Suprapubic skin (tissue), 4 donors: ENCODE measurements around the gene TPSAB1.
"Not testable (repeated sequence)": the region's sequence is repeated elsewhere in the genome, so short reads cannot be mapped to it uniquely, and the experiment has no call there.

Experiments used
- POLR2A ChIP-seq, 2 donors: fragments of 450-650 bp; IDR thresholded peaks; one replicate each; pipeline ENCODE4 v1.6.1; 2017; ENCODE audit warnings: antibody characterized with exemption in 2 of 2, mild to moderate bottlenecking in 2 of 2, moderate library complexity in 2 of 2
- POLR2AphosphoS5 ChIP-seq, 3 donors: sonication (generic); formaldehyde crosslinking; IDR thresholded peaks; one replicate each; pipeline ENCODE4 v1.6.1; 2017; ENCODE audit warnings: antibody characterized with exemption in 3 of 3
- TF ChIP-seq, protein P1 (sequence below), 2 donors: fragments of 200-600 bp in 1 of 2; fragments of 450-650 bp in 1 of 2; sonication (generic) in 1 of 2; IDR thresholded peaks; one replicate each; pipeline ENCODE4 v1.5.1; 2016 to 2019; ENCODE audit warnings: antibody characterized with exemption in 2 of 2, mild to moderate bottlenecking in 1 of 2, moderate library complexity in 1 of 2

DNA sequence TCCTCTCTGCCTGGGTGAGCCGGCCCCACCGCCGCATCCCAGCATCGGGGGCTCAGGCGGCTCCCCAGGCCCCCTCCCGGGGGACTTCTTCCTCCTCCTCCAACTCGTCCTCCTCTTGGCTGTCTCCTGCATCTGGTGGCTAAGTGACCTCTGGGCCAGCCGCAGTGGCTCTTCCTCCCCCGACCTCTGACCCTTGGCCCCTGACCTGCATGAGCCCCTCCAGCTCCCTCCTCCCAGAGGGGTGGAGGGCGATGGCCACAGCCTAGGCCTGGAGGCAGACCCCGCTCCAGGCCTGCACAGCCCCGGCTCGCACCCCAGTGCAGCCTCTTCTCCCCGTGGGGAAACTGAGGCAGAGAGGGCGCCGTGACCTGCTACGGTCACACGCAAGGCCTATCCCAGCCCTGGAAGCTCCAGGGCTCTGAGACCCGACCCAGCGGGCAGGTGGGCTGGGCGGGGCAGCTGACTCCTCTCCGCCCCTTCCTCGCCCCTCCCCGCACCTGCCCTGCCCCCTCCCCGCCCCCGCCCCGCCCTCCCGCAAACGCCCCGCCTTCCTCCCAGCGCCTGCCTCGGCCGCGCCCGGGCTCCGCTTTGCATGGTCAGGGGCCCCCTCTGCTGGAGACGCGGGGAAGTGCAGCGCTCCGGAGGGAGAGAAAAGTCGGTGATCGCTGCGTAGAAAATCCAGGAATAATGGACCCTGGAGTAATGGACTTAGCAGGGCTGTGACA, 8.7 kb downstream of the TPSAB1 start:
- TF ChIP-seq, protein P1, sequence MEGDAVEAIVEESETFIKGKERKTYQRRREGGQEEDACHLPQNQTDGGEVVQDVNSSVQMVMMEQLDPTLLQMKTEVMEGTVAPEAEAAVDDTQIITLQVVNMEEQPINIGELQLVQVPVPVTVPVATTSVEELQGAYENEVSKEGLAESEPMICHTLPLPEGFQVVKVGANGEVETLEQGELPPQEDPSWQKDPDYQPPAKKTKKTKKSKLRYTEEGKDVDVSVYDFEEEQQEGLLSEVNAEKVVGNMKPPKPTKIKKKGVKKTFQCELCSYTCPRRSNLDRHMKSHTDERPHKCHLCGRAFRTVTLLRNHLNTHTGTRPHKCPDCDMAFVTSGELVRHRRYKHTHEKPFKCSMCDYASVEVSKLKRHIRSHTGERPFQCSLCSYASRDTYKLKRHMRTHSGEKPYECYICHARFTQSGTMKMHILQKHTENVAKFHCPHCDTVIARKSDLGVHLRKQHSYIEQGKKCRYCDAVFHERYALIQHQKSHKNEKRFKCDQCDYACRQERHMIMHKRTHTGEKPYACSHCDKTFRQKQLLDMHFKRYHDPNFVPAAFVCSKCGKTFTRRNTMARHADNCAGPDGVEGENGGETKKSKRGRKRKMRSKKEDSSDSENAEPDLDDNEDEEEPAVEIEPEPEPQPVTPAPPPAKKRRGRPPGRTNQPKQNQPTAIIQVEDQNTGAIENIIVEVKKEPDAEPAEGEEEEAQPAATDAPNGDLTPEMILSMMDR (IDR thresholded peaks at IDR 0.05), result not testable (repeated sequence)
- TF ChIP-seq POLR2A, POLR2AphosphoS5 (IDR thresholded peaks at IDR 0.05): not testable (repeated sequence)
